GM18507 (cell line): ENCODE data around the gene BIRC7.

Source experiments
- DNase-seq: peaks from one replicate; pipeline ENCODE4 v3.0.0; 2011; ENCODE audit warnings: low read depth; ENCODE audit not compliant: insufficient read length; ENCODE audit errors: extremely low spot score
- FAIRE-seq: peaks from 2 replicates; lab custom pipeline; 2011; peaks lifted over from hg19 to GRCh38; lab: Jason Lieb, UNC

BIRC7 gene

DNA sequence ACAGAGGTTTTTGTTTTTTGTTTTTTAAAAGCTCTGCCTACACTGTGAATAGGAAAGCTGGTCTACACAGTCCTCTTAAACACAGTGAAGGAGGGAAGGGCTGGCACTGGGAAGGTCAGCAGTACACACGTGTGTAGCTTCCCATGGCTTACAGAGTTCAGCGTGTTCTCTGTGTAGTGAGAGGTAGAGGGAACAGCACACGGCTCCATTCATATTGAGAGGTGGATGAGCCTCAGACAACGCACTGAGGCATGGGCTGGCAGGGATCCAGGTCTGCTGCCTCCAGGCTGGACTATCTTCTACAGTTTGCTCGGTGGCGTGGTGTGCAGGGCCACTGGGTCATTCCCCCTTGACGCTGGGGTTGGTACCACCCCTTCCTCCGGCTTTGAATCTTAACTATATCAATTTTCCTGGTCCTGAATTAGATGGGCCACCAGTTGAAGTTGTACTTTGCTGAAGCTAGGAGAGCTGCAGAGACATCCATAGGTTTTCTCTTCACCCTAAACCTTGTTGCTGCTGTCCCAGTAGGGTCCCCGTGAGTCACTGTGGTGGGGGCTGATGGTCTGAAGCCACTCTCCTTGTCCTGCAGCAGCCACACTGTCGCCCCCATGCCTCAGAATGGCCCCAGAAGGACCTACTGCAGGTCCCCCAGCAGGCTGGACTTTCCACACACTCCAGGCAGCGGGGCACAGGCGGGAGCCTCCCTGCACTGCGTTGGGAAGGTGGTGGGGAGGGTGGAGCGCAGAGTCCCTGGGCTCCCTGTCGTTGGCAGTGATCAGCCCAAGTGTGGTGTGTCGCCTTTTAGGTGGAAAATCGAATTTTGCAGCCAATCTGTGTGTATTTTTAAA, 38.9 kb downstream of the BIRC7 start:
- no peak for FAIRE-seq
- DNase-seq = no peak

DNA sequence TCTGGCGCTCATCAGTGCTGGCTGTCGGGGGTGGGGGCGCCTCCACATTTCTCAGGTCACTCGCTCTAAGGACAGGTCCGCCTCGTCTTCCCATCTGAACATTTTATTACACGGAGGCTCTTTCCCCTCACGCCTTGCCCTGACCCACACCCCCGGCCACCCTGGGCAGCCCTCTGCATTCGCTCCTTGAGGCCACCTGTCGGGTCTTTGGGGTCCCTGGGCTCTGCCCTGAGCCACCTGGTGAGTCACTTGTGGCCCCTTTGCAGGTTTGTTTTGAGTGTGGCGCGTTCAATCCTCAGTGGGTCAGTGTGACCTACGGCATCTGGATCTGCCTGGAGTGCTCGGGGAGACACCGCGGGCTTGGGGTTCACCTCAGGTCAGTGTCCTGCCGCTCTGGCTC, 40.1 kb downstream of the BIRC7 start:
- DNase-seq = no peak

DNA sequence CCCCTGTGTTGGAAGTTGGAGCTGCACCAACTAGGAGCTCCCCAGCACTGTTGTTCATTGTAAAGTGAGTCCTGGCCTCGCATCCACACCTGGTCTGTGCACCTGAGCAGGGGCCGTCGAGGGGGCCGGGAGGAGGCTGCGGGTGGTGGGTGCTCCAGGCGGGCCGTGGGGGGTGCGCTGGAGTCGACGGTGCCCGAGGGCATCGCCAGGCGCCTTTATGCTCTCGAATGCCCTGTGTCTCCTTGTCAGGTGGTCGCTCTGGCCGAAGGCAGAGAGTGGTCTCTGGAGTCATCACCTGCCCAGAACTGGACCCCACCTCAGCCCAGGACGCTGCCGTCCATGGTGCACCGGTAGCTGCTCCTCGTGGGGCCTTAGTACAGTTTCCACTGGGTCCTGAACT, 41.3 kb downstream of the BIRC7 start:
- DNase-seq (no peak), FAIRE-seq (no peak)

More for the DNA sequence above, 40.1 kb downstream of the BIRC7 start:
- no peak for FAIRE-seq

DNA sequence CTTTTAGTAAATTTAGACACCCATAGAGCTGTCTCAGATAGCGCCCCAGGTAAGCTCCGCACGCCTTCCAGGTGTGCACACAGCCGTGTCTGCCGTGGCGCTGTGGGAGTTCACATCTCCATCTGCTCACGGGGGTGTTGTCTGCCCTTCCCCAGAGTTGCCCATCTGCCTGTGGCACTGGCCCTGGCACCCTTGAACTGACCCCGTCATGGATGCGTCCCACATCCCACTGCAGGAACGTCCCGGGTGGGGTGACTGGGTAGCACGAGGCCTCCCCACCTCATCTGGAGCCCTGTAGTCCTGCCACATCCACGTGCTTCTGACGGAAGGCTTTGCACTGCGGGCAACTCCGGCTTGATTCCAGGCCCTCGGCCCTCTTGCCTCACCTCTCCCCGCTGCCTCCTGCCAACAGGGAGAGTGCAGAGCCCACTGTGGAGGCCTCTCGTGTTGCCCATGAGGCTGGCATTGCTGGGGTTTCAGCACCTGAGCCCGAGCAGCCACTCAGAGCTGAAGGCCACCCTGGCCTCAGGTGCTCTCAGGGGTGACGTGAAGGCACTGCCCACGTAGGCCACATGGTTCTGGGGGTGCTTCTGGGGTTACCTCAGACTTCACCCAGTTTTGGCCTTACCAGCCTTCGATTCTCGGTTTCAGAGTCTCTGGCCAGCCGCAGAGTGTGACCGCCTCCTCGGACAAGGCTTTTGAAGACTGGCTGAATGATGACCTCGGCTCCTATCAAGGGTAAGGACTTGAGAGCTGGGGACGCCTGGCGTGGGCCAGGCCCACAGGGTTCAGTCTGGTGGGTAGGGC, 42.0 kb downstream of the BIRC7 start:
- FAIRE-seq (no peak), DNase-seq (no peak)

DNA sequence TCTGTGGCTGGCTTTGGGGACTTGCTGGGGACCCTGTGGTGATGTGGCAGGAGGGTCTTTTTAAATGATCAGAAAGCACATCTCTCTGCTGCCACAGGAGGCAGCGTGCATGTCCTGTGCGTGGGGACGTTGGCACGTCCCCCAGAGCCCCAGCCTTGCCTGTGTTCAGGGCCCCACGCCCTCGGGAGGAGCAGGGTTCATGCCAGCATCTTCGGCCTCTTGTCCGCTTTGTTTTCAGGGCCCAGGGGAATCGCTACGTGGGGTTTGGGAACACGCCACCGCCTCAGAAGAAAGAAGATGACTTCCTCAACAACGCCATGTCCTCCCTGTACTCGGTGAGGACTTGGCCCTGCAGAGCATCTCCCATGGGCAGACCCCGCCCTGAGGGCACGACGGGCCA, 43.0 kb downstream of the BIRC7 start:
- DNase-seq = no peak
- no peak for FAIRE-seq

DNA sequence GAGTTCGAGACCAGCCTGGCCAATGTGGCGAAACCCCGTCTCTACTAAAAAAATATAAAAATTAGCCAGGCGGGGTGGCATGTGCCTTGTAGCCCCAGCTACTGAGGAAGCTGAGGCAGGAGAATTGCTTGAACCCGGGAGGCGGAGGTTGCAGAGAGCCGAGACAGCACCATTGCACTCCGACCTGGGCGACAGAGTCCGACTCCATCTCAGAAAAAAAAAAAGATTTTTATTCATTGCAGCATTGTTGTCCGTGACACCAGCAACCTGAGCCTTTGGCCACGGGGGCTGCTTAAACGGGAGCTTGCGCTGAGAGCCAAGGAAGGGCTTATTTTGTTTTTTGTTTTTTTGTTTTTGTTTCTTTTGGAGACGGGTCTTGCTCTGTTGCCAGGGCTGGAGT, 44.2 kb downstream of the BIRC7 start:
- no peak for DNase-seq
- FAIRE-seq = no peak

DNA sequence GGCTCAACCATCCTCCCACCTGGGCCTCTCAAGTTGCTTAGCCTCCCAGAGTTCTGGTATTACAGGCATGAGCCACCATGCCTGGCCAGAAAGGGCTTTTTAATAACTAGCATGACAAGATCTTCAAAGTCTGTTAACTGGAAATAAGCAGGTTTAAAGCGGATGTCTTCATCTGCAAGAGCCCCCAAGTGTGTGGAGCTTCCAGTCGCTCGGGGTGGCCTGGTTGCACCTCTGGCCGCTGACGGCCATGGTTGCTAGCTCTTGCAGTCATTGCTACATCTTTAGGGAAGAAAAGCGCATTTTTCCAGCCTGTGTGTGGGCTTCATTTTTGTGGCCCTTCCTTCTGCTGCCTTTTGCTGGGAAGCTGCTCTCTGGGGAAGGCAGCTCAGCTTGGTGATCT, 44.7 kb downstream of the BIRC7 start:
- FAIRE-seq (no peak), DNase-seq (no peak)

DNA sequence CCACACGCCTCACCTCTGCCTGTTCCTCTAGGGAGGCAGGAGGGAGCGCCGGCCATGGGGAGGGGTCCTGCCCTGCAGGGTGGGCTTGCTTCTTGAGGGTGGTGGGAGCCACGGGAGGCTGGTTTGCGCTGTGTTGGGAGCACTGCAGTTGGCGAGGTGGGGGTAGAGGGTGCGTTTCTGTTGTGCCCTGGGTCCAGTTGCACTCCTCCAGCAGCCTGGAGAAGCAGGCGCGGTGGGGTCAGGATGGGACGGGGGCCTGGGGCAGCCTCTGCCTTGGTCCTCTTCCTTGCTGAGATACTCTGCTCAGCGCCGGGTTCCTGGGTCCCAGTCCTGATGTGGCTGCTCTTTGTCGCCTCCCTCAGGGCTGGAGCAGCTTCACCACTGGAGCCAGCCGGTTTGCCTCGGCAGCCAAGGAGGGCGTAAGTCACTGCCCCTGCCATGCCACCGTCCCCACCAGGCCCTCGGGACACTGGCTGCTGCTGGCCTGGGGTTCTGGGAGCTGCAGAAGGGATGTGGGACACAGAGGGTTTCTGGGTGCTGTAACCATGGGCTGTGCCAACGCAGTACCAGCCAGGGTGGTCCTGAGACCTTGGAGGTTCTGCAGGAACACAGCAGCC, 45.3 kb downstream of the BIRC7 start:
- no peak for FAIRE-seq
- DNase-seq = no peak

DNA sequence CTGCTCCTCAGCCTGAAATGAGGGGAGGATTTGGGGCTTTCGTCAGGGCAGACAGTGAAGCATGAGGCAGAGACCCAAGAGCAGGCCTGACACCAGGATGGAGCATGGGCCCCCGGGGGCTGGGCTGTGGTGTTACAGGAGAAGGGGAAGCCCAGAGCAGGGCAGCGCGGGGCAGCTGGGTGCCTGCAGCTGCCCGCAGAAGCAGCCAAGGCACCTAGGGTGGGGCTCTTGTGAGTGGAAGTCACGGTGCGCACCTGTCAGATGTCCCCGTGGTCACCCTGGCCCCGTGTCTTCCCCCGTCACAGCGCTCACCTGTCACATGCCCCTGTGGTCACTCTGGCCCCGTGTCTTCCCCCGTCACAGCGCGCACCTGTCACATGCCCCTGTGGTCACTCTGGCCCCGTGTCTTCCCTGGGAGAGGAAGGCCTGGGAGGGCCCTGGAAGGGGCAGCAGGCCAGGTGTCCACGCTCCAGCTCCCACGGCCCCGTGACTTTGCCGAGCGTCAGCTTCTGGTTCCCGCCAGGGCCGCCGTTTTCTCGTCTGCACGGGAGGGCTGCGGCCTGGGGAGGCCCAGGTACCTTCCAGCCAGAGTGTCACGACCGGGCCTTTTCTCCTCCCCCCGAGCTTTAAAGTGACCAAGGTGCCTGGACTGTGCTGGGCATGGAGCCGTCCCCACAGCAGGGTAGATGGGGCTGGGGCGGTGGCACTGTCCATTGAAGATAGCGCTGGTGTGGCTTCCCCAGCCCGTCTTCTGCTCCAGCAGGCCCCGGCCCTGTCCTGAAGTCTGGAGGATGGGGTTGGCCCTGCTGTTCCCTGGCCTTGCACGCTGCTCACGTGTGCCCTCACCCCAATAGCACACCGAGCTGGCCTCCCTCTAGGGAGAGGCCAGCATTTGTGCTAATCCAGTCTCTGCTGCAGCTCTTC, 46.3 kb downstream of the BIRC7 start:
- FAIRE-seq (no peak), DNase-seq (no peak)

DNA sequence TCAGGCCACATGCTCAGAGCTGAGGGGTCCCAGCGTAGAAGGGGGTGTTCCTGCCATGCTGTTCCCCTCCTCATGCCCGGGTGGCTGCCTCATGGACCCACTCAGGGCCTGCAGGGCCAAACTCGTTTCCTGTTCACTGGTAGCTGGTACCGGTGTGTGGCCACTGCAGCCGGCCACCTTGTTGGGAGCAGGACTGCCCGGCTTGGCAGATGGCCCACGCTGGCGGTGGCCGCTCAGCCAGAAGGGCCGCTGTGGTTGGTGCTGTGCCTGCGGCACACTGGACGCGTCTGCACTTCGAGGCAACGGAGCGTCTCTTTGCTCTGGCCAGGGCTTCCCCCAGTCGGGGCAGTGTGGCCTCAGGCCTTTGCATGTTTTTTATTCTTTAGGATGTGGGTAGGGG, 47.2 kb downstream of the BIRC7 start:
- FAIRE-seq = no peak
- DNase-seq = no peak

DNA sequence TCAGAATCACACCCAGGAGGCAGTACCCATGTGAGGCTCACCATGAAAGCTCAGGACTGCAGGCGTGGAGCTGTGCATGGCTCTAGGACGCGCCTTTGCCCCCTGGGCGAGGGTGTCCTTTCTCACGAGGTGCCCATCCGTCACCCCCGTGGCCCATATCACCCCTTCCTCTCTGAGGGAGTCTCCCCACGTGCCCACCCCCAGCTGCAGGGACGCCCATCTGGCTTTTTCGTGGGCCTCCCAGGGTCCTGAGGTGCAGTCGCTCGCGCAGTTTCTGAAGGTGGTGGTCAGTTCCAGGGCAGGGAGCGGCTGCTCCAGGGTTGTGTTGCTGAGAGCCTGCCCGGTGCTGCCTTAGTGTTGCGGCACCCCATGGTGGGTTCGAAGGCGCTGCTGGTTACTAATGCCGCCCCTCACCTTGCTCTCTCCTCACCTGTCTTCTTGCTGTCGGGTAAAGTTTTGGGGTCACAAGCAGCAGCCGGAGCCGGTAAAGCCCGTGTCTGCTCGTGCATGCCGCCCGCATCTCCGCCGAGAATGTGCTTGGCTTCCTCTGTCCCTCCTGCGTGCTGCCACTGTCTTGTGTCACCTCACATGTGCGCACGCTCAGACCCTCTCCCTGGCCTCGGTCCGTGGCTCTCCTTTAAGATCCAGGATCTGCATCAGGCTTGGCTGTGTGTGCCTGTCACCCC, 47.8 kb downstream of the BIRC7 start:
- no peak for DNase-seq
- FAIRE-seq = no peak

DNA sequence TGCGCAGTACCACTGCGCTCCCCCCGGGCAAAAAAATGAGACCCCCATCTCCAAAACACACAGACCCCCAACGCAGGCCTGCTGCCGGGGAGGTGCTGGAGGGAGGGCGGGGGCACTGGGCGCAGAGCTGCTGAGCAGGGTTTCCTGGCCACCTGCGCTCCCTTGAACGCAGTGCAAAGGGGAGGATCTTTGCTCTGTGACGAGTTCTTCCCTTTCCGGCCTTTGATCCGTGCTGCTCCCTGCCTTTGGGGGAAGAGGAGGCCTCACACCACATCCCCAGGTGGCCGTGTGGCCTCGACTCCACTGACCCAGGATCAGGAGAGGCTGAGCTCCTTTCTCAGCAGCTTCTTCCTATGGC, 48.4 kb downstream of the BIRC7 start:
- FAIRE-seq (no peak), DNase-seq (no peak)

DNA sequence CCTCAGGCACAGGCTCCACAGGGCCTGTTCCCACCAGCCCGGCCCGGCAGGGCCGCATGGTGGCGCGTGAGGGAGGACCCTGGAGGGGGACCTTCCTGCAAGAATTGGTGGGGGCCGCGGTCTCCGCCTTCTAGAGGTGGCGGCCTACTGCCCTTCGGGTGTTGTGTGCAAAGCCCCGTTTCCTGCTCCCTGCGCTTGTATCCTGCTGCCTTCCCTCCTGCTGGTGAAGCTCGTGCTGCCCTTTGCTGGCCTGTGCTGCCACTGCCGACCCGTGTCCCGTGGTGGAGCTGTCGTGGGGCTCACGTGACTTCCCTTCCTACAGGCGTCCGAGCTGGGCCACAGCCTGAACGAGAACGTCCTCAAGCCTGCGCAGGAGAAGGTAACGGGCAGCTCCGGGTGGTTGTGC, 48.8 kb downstream of the BIRC7 start:
- FAIRE-seq (no peak), DNase-seq (no peak)

DNA sequence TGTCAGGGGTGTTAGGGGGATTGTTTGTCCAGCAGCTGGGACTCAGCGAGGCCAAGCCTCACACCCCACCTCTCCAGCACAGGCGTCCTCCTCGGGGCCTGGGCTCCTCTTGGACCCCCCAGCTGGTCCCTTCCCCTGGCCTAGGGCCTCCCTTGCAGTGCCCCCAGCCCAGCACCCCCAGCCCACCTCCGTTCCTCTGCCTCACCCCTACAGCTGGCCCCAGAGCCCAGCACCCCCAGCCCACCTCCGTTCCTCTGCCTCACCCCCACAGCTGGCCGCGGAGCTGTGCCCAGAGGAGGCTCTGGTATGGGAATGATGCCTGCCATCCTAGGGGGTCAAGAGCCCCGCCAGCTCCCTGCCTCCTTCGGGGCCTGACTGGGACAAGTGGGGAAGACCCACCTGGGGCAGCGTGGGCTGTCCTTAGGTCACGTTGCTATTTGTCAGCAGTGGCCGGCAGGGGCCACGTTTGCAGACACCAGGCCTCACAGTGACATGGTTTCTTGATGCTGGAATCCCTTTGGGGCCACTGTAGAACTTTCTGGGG, 49.3 kb downstream of the BIRC7 start:
- FAIRE-seq = no peak
- no peak for DNase-seq

DNA sequence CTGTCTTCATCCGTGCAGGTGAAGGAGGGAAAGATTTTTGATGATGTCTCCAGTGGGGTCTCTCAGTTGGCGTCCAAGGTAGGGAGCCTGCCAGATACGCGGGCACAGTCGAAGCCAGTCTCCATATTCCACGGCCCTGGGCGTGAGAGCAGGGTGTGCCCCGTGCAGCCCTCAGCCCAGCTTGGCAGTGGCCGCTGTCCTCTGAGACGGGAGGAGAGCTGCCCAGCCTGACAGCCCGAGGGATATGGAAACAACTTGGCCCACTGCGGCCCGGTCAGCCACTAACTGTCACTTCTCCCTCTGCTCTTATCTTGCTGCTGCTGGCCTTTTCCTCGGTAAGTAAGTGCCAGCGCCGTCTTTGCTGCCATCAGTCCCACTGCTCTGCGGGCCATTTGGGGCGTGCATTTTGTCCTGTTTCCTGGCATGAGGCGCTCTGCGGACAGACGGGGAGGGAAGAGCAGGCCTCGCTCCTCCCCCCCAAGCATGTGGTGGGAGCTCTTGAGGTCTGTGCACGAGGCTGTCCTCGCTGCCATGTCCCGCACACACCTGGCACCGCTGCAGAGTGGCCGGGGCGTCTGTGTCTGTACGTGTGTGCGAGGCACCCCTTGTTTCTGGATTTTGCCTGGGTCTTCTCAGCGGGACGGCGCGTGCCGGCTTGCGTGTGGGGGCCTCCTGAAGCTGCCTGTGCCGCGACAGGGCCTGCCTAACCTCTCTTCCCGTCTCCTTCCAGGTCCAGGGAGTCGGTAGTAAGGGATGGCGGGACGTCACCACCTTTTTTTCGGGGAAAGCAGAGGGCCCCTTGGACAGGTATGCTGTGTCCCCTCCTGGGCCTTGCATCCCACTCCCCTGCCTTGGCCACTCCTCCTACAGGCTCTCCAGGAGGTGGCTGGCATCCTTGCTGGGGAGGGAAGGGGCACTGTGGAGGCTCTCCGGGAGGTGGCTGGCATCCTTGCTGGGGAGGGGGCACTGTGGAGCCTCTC, 50.2 kb downstream of the BIRC7 start:
- FAIRE-seq = no peak
- no peak for DNase-seq

DNA sequence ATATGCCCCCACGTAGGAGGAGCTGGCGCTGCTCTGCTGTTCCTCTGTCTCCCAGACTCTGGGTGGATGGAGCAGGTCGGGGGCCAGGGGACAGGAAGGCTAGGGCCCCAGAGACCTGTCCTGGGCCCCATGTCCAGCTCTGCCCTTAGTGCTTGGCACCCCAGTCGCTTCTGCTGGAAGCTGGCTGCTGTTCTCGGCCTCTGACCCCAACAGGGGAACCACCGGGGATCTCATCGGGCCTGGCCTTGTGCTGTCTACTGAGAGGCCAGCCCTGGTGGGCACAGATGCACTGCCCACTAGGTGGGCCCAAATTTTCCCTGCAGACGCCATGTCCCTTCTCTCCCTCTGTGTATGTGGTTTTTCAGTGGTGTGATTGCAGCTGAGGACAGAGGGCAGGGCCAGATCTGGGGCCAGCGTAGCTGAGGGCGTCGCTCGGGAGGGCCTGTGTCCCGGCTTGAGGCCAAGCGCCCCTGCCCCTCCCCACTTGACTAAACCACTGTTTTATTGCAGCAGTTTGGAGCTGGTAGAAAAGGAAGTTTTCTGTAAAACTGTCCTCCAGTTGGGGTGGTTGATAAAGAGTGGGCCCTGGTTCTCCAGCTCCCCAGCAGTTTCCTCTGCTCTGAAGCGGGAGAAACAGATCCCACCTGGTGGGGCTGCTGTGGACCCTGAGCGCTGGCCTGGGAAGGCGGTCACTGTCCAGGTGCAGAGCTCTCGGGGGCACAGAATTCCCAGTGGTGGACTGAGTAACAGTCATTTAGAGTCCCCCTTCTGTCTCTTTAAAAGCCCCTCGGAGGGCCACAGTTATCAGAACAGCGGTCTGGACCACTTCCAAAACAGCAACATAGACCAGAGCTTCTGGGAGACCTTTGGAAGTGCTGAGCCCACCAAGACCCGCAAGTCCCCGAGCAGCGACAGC, 51.3 kb downstream of the BIRC7 start:
- no peak for DNase-seq
- no peak for FAIRE-seq
